Body of pancreas (tissue), 4 donors: ENCODE results near the gene IGSF3.

Experiments
- POLR2A ChIP-seq, 3 donors: fragments of 450-650 bp; IDR thresholded peaks; one replicate each; pipeline ENCODE4 v1.6.1; 2016; ENCODE audit warnings: antibody characterized with exemption in 3 of 3, mild to moderate bottlenecking in 2 of 3
- TF ChIP-seq, protein P1 (sequence below), 7 experiments: fragments of 450-650 bp in 4 of 7; fragments of 200-600 bp in 3 of 7; sonication (generic) in 3 of 7; IDR thresholded peaks; one replicate each; pipeline ENCODE4 v1.5.1; 2016 to 2019; ENCODE audit warnings: antibody characterized with exemption in 7 of 7

- TF ChIP-seq POLR2A (IDR thresholded peaks at IDR 0.05) = no peak
- TF ChIP-seq, protein P1, sequence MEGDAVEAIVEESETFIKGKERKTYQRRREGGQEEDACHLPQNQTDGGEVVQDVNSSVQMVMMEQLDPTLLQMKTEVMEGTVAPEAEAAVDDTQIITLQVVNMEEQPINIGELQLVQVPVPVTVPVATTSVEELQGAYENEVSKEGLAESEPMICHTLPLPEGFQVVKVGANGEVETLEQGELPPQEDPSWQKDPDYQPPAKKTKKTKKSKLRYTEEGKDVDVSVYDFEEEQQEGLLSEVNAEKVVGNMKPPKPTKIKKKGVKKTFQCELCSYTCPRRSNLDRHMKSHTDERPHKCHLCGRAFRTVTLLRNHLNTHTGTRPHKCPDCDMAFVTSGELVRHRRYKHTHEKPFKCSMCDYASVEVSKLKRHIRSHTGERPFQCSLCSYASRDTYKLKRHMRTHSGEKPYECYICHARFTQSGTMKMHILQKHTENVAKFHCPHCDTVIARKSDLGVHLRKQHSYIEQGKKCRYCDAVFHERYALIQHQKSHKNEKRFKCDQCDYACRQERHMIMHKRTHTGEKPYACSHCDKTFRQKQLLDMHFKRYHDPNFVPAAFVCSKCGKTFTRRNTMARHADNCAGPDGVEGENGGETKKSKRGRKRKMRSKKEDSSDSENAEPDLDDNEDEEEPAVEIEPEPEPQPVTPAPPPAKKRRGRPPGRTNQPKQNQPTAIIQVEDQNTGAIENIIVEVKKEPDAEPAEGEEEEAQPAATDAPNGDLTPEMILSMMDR (IDR thresholded peaks at IDR 0.05) = no peak
Observed at GRCh38 chr1:116546354-116546977, 121.1 kb downstream of the IGSF3 start.
